ENCODE measurements around the gene ADAT3.
"Not testable (repeated sequence)": the region's sequence is repeated elsewhere in the genome, so short reads cannot be mapped to it uniquely, and the experiment has no call there.

Gene ADAT3

DNA sequence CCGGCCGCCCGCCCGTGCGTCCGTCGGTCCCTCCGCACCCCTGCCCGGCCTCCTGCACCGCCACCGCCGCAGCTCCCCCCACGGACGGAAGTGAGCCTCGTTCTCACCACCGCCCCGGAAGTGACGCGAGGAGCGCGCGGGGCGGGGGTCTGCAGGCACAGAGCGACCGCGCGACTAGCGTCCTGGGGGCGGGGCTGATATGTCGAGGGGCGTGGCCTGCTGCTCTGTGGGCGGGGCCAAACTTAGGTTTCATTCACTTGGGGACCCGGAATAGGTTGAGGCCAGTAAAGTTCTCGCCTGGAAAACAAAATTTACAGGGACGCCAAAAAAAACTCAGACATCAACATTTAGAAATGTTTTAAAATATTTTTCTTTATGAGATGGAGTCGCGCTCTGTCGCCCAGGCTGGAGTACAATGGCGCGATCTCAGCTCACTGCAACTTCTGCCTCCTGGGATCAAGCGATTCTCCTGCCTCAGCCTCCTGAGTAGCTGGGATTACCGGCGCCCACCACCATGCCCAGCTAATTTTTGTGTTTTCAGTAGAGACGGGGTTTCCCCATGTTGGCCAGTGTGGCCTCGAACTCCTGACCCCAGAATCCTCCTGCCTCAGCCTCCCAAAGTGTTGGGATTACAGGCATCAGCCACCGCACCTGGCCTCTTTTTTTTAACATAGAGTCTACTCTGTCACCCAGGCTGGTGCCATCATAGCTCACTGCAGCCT is 19.6 kb upstream of the ADAT3 start, which contains the start of gene ABHD17A:
TSS of gene ABHD17A (minus strand) at position 99 of the 722 bp plus-strand sequence. CDS start 3,930 bp downstream, outside the sequence.
- H3K4me1 ChIP-seq (ENCODE audit: control insufficient read depth in 1 of 2, insufficient read depth in 1 of 2, low read depth in 1 of 2, low read length in 1 of 2) = peaks cover 29 to 34% of the 10 kb centered on the region in 2 experiments
- not testable (repeated sequence) for H3K27me3 ChIP-seq, H3K36me3 ChIP-seq, H3K9me3 ChIP-seq
- TF ChIP-seq, protein P1, sequence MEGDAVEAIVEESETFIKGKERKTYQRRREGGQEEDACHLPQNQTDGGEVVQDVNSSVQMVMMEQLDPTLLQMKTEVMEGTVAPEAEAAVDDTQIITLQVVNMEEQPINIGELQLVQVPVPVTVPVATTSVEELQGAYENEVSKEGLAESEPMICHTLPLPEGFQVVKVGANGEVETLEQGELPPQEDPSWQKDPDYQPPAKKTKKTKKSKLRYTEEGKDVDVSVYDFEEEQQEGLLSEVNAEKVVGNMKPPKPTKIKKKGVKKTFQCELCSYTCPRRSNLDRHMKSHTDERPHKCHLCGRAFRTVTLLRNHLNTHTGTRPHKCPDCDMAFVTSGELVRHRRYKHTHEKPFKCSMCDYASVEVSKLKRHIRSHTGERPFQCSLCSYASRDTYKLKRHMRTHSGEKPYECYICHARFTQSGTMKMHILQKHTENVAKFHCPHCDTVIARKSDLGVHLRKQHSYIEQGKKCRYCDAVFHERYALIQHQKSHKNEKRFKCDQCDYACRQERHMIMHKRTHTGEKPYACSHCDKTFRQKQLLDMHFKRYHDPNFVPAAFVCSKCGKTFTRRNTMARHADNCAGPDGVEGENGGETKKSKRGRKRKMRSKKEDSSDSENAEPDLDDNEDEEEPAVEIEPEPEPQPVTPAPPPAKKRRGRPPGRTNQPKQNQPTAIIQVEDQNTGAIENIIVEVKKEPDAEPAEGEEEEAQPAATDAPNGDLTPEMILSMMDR (IDR thresholded peaks at IDR 0.05) = peak; percentile 32
- H3K27ac ChIP-seq = peak within 1 kb of the TSS; percentile 87
- H3K4me3 ChIP-seq (ENCODE audit: low read depth in 1 of 2, low read length in 1 of 2) = peak within 1 kb of the TSS; percentile 70 to 89

DNA sequence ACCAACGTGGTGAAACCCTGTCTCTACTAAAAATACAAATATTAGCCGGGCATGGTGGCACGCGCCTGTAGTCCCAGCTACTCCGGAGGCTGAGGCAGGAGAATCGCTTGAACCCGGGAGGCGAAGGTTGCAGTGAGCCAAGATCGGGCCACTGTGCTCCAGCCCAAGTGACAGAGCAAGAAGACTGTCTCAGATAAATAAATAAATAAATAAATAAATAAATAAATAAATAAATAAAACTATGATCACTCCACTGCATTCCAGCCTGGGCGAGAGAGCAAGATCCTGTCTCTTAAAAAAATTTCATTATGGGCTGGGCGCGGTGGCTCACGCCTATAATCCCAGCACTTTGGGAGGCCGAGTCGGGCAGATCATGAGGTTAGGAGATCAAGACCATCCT is 18.8 kb upstream of the ADAT3 start:
- H3K9me3 ChIP-seq; H3K36me3 ChIP-seq; H3K4me3 ChIP-seq (ENCODE audit: low read depth in 1 of 2, low read length in 1 of 2); H3K27me3 ChIP-seq: not testable (repeated sequence)
- peak overlapping the region; percentile 87 for H3K27ac ChIP-seq
- peaks cover 29 to 34% of the 10 kb centered on the region in 2 experiments for H3K4me1 ChIP-seq (ENCODE audit: control insufficient read depth in 1 of 2, insufficient read depth in 1 of 2, low read depth in 1 of 2, low read length in 1 of 2)

DNA sequence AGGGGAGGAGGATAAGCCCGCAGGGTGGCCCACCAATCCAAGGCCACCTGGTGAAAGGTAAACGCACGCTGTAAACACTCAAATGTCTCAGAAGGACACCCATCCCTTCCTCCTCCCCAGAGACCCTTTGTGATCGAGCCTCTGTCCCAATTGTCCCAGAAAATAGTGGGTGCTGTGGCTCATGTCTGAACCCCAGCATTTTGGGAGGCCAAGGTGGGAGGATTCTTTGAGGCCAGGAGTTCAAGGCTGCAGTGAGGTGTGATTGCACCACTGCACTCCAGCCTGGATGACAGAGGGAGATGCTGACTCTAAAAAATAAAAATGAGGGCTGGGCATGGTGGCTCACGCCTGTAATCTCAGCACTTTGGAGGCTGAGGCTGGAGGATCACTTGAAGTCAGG is 16.8 kb upstream of the ADAT3 start:
- TF ChIP-seq, protein P1 (IDR thresholded peaks at IDR 0.05) = no peak
- H3K27me3 ChIP-seq = no peaks in the 10 kb centered on the region
- no peak overlapping the region for H3K27ac ChIP-seq
- H3K9me3 ChIP-seq = no peaks in the 10 kb centered on the region
- peaks cover 15 to 18% of the 10 kb centered on the region in 2 experiments for H3K4me1 ChIP-seq (ENCODE audit: control insufficient read depth in 1 of 2, insufficient read depth in 1 of 2, low read depth in 1 of 2, low read length in 1 of 2)
- H3K4me3 ChIP-seq (ENCODE audit: low read depth in 1 of 2, low read length in 1 of 2) = no peak overlapping the region
- H3K36me3 ChIP-seq = no peaks in the 10 kb centered on the region

GRCh38 chr19:1889907-1890306 is 15.3 kb upstream of the ADAT3 start:
- Histone ChIP-seq H3K27ac (peak overlapping the region; percentile 13), H3K27me3 (no peaks in the 10 kb centered on the region), H3K36me3 (no peaks in the 10 kb centered on the region), H3K4me1 (ENCODE audit: control insufficient read depth in 1 of 2, insufficient read depth in 1 of 2, low read depth in 1 of 2, low read length in 1 of 2) (peaks cover 3 to 4% of the 10 kb centered on the region in 2 experiments), H3K9me3 (no peaks in the 10 kb centered on the region), H3K4me3 (ENCODE audit: low read depth in 1 of 2, low read length in 1 of 2) (no peak overlapping the region)
- TF ChIP-seq, protein P1 (IDR thresholded peaks at IDR 0.05) = no peak

DNA sequence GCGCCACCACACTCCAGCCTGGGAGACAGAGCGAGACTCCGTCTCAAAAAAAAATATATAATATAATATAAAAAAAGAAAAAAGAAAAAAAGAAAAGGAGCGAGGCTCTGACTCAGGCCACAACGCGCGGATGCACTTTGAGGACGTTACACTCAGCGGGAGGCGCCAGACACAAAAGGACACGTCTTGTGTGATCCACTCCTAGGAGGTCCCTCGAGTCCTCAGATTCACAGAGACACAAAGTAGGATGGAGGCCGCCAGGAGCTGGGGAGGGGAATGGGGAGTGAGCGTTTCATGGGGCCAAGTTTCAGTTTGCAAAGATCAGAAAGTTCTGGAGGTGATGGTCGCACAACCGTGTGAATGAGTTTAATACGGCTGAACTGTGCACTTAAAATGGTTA is 11.4 kb upstream of the ADAT3 start:
- H3K36me3 ChIP-seq = no peaks in the 10 kb centered on the region
- no peak overlapping the region for H3K4me3 ChIP-seq (ENCODE audit: low read depth in 1 of 2, low read length in 1 of 2)
- H3K4me1 ChIP-seq (ENCODE audit: control insufficient read depth in 1 of 2, insufficient read depth in 1 of 2, low read depth in 1 of 2, low read length in 1 of 2) = peaks cover 30 to 36% of the 10 kb centered on the region in 2 experiments
- no peaks in the 10 kb centered on the region for H3K9me3 ChIP-seq
- H3K27ac ChIP-seq = no peak overlapping the region
- TF ChIP-seq, protein P1 (IDR thresholded peaks at IDR 0.05) = no peak
- H3K27me3 ChIP-seq = no peaks in the 10 kb centered on the region

DNA sequence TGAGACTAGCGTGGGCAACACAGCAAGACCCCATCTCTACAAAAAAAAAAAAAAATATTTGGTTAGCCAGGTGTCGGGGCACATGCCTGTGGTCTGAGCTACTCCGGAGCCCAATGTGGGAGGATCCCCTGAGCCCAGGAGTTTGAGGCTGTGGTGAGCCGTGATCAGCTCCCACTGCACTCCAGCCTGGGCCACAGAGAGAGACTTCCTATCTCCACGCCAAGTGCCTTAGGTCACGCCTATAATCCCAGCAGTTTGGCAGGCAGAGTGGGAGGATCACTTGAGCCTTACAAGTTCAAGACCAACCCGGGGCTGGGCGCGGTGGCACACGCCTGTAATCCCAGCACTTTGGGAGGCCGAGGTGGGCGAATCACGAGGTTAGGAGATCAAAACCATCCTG is 8.7 kb upstream of the ADAT3 start:
- no peaks in the 10 kb centered on the region for H3K27me3 ChIP-seq
- H3K27ac ChIP-seq = no peak overlapping the region
- TF ChIP-seq, protein P1 (IDR thresholded peaks at IDR 0.05) = no peak
- H3K36me3 ChIP-seq = no peaks in the 10 kb centered on the region
- H3K4me3 ChIP-seq (ENCODE audit: low read depth in 1 of 2, low read length in 1 of 2) = no peak overlapping the region
- no peaks in the 10 kb centered on the region for H3K9me3 ChIP-seq
- peaks cover 37 to 45% of the 10 kb centered on the region in 2 experiments for H3K4me1 ChIP-seq (ENCODE audit: control insufficient read depth in 1 of 2, insufficient read depth in 1 of 2, low read depth in 1 of 2, low read length in 1 of 2)
